ENCODE results near the gene TMEM123. TPM values are rescaled to one million over a fixed set of nuclear protein-coding genes. Genes with fewer than 3 reads are reported as not detected.

The TMEM123 gene
- total RNA-seq, 1 donor from 2014 or later: 248 TPM

- peaks cover 20% of the 10 kb centered on the region for H3K9me3 Mint-ChIP-seq (ENCODE audit: low read depth)
- H3K36me3 Mint-ChIP-seq (ENCODE audit: insufficient read depth): peaks cover 63% of the 10 kb centered on the region
- no peak for TF ChIP-seq CTCF (IDR thresholded peaks at IDR 0.05; ENCODE audit: unreplicated experiment)
- no peak overlapping the region for H3K27ac Mint-ChIP-seq
- H3K4me3 Mint-ChIP-seq (ENCODE audit: low read depth): no peak overlapping the region
- no peak for DNase-seq (ENCODE audit: low spot score, unreplicated experiment)
- H3K27me3 Mint-ChIP-seq: no peaks in the 10 kb centered on the region
- peaks cover 15% of the 10 kb centered on the region for H3K4me1 Mint-ChIP-seq (ENCODE audit: low read depth)
Measured at GRCh38 chr11:102357116-102357515, 95.4 kb downstream of the TMEM123 start.

- Mint-ChIP-seq H3K4me3 (ENCODE audit: low read depth) (peak overlapping the region; percentile 97), H3K27me3 (no peaks in the 10 kb centered on the region), H3K9me3 (ENCODE audit: low read depth) (no peaks in the 10 kb centered on the region), H3K4me1 (ENCODE audit: low read depth) (peaks cover 34% of the 10 kb centered on the region), H3K27ac (peak overlapping the region; percentile 98), H3K36me3 (ENCODE audit: insufficient read depth) (peaks cover 14% of the 10 kb centered on the region)
- no peak for DNase-seq (ENCODE audit: low spot score, unreplicated experiment)
- TF ChIP-seq CTCF (IDR thresholded peaks at IDR 0.05; ENCODE audit: unreplicated experiment): no peak
Measured at GRCh38 chr11:102347462-102348370, 104.8 kb downstream of the TMEM123 start.

- DNase-seq (ENCODE audit: low spot score, unreplicated experiment): peak; percentile 97
- Mint-ChIP-seq H3K27me3 (no peaks in the 10 kb centered on the region), H3K4me3 (ENCODE audit: low read depth) (peak within 1 kb of the TSS; percentile 97), H3K36me3 (ENCODE audit: insufficient read depth) (peaks cover 11% of the 10 kb centered on the region), H3K27ac (peak within 1 kb of the TSS; percentile 98), H3K9me3 (ENCODE audit: low read depth) (no peaks in the 10 kb centered on the region), H3K4me1 (ENCODE audit: low read depth) (peaks cover 34% of the 10 kb centered on the region)
- peak; percentile 72 for TF ChIP-seq CTCF (IDR thresholded peaks at IDR 0.05; ENCODE audit: unreplicated experiment)
Measured at GRCh38 chr11:102346748-102347461, 105.7 kb downstream of the TMEM123 start, which contains the start of gene BIRC2. TSS of gene BIRC2 (plus strand) at chr11:102347214. CDS start at chr11:102349855, 2,641 bp downstream.

GRCh38 chr11:102346456-102346747, 106.2 kb downstream of the TMEM123 start:
- Mint-ChIP-seq H3K9me3 (ENCODE audit: low read depth) (no peaks in the 10 kb centered on the region), H3K27me3 (no peaks in the 10 kb centered on the region), H3K27ac (peak overlapping the region; percentile 98), H3K4me1 (ENCODE audit: low read depth) (peaks cover 34% of the 10 kb centered on the region), H3K36me3 (ENCODE audit: insufficient read depth) (peaks cover 7% of the 10 kb centered on the region), H3K4me3 (ENCODE audit: low read depth) (peak overlapping the region; percentile 97)
- no peak for DNase-seq (ENCODE audit: low spot score, unreplicated experiment)
- no peak for TF ChIP-seq CTCF (IDR thresholded peaks at IDR 0.05; ENCODE audit: unreplicated experiment)

Other genes starting within 250 kb of the TMEM123 start
- 0.29 and 0.36 TPM in 2 replicates for gene BIRC3, start 135.3 kb downstream of the TMEM123 start, total RNA-seq
- 66.3 and 67.2 TPM in 2 replicates for gene BIRC2, start 105.6 kb downstream of the TMEM123 start, total RNA-seq
- gene MMP7, start 78.0 kb upstream of the TMEM123 start, total RNA-seq: not detected in 2 replicates
- not detected in 2 replicates for gene MMP20, start 172.6 kb upstream of the TMEM123 start, total RNA-seq